AG20443 (cell line): ENCODE data around the gene CSRNP3.
A peak's percentile ranks its signal among the peaks of the same experiment; 100 is the strongest.

Source experiments
- DNase-seq: peaks from one replicate; pipeline ENCODE4 v3.0.0; 2012; ENCODE audit warnings: low spot score, mixed read lengths

The CSRNP3 gene

DNA sequence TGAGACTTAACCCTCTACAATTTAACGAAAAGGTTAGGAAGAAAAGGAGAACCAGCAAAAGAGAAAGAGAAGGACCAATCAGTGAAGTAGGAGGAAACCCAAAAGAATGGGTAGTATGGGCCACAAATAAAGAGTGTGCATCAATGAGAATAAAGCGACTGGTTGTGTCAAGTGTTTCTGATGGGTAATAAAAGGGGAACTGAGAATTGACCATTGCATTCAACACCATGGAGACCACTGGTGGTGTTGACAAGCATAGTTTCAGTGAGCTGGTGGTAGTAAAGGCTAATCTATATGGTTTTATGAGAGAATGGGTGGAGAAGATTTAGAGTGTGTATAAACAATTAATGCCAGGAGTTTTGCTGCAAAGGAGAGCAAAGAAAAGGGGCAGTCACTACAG is 75.4 kb downstream of the CSRNP3 start:
- DNase-seq = no peak

DNA sequence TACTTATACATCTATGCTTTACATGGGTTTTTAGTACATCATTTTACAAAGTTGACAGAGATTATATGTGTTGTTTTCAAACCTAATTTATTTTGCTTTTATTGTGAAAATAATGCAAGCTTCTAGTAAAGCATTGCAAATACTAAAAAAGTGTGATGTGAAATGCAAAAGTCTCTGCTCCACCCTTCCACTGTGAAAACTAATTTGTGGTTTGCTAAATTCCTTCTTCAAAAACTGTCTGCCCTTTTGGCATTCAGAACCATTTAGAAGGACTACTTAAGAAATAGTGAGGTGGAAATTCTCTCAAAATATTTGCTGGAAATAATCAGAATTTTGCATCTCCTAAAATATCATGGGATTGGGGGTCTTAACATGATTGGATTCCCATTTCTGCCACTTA is 78.4 kb downstream of the CSRNP3 start:
- no peak for DNase-seq

DNA sequence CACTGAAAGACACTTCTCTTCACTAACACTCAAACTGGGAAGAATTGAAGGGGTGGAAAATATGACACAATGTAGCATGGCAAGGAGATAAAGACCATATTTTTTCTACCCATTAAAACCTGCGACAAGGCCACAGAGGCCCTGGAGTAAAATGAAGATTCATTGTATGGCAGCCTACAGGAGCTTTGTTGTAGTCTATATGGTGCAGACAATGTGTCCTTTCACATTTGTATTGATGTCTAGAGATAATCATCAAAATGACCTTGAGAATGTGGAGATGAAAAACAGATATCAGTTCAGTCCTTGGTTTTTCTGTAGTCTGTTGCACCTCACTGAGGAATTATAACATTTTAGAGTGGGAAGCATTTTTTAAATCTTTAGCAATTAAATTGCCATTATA is 80.1 kb downstream of the CSRNP3 start:
- no peak for DNase-seq

DNA sequence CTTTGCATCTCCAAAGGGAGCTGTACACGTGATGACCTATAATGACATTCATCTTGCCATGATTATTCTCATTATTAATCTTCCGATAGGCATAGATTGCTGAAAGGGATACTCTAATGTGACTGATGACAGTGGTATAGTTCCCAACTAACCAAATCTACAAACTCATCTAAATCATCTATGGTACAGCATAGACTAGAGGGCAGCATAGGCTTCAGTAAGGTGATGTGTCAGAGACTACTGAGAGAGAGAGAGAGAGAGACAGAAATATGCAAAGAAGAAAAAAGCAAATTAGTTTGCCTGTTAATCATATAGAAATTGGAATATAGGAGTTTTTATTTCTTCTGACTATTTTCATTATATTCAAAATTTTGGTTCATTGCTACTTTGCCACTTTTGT is 89.3 kb downstream of the CSRNP3 start:
- no peak for DNase-seq

DNA sequence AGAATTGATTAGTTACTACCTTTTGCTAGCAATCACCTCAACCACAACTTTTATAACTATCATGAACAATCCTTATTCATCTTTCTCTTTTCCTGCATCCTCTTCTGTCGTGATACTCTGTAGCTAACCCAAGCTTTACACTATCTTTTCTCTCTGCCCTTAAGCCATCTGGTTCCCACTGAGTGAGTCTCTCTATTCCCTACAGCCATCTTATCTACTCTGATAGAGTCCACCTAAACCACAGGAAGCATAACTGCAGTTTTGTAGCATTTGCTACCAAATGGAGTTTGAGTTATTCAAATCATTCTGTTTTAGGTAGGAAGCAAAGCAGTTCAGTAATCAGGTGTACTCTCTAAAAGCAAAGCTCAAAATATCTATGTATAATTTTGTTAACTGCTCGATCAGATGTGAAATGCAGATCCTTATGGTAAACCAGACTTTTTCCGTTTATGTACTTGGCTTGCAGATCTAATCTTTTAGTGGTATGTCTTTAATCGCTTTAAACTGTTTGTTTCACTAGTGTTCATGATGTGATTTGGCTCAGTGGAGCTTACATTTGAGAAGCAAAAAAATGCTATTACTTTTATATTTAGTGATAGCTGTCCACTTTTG is 91.0 kb downstream of the CSRNP3 start:
- no peak for DNase-seq

DNA sequence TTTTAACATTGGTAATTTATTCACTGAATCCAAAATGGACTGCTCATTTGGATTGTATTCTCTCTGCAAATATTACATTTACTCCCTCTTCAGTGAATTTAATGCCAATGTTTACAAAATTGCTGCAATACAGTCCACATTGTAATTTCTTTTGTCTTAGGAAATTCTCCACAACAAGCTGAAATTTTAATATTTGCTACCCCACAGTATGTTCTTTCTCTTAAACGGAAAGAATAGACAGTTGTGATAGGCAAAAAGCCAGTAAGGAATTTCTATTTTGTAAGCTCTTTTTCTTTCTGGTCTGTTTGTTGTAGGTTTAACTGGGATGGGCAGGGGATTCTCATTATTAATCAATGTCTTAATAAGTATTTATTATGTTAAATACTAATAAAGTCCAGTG is 92.0 kb downstream of the CSRNP3 start:
- DNase-seq = no peak

GRCh38 chr2:165562233-165562632 is 92.7 kb downstream of the CSRNP3 start:
- no peak for DNase-seq

DNA sequence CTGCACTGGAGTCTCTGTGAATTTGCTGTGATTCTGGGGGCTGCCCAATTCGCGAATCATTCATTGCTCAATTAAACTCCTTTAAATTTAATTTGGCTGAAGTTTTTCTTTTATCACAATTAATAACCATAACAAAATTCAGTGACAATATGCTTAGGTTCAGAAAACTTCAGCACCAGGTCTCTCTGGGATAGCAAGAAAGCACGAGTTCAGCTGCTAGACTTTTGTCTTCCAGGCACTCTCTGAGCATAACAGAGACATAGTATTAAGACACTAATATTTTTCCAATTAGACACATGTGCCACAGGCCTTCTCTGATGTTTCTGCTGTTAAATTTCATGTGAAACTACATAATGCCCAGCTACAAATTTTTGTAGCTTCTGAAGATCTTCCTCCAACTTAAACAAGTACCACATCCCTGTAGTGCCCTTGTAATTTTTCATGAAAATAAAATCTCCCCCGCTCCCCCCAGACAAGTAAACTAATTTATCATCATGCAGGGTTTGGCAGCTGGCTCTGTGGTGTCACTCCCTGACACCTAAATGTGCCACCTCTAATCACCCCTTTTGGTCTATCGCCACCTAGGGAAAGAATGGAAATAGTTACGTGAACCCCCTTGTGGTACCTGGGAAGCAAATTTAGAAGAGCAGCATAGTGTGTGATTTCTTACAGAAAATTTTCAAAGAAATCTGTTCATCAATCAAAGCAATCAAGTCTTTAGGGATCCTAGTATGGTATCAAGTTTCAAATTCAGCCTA is 94.1 kb downstream of the CSRNP3 start:
- no peak for DNase-seq

GRCh38 chr2:165566008-165566407 is 96.5 kb downstream of the CSRNP3 start:
- no peak for DNase-seq

DNA sequence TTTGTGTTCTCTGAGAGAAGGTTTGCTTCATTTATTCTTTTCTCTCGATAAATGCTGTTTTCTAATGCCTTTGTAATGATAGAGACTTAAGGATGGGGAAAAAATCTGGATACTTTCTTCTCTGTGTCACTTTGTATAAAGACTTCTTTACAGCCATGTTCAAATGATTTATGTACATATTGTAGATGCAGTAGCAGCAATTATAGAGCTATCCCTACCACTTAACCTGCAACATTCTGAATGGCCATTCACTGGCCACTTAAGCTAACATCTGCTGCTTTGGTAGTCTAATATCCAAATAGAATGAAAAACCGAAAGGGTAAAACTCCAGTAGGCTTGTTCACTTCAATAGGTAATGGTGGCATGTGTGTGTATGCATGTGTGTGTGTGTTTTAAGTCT is 97.8 kb downstream of the CSRNP3 start:
- no peak for DNase-seq

GRCh38 chr2:165568361-165568760 is 98.9 kb downstream of the CSRNP3 start:
- DNase-seq = no peak

GRCh38 chr2:165571477-165571876 is 102.0 kb downstream of the CSRNP3 start:
- DNase-seq = no peak

- DNase-seq = no peak
Observed at GRCh38 chr2:165572151-165572550, 102.7 kb downstream of the CSRNP3 start.

GRCh38 chr2:165573534-165574461 is 104.3 kb downstream of the CSRNP3 start:
- no peak for DNase-seq

DNA sequence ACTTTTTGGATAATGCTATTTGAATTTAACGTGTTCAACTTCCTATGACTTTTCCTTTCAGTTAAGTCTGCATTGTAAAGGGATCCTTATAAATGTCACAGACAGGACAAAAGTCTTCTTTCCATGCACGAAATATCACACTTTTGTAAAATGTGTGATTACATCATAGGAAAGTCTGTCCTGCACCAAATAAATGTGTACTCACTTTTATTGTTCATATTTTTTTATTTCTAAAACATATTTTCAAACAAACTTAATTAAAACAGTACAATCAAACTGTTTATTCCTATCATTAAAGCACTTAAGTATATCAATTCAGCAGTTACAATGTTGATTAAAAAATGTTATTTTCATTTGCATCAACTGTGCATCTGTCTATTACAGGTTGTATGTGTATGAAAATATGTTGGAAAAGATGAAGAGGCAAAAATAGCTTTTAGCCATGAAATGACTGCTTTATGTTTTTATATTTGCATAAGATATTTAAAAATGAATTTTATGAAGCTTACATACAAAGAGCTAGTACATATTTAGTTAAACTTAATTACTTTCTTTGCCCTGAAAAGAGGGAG is 105.6 kb downstream of the CSRNP3 start:
- DNase-seq = no peak

- DNase-seq = no peak
Observed at GRCh38 chr2:165576409-165577154, 107.1 kb downstream of the CSRNP3 start.

- peak; percentile 16 for DNase-seq
Observed at GRCh38 chr2:165582409-165582808, 112.9 kb downstream of the CSRNP3 start.

- no peak for DNase-seq
Observed at GRCh38 chr2:165582863-165583506, 113.5 kb downstream of the CSRNP3 start.

- no peak for DNase-seq
Observed at GRCh38 chr2:165584126-165584654, 114.7 kb downstream of the CSRNP3 start.

GRCh38 chr2:165586019-165586418 is 116.5 kb downstream of the CSRNP3 start:
- no peak for DNase-seq
